Epithelial cell of proximal tubule (primary cell): ENCODE data around the gene CCDC17. TPM values are rescaled to one million over a fixed set of nuclear protein-coding genes. Genes with fewer than 3 reads are reported as not detected.
"Not testable (repeated sequence)": the region's sequence is repeated elsewhere in the genome, so short reads cannot be mapped to it uniquely, and the experiment has no call there.

Experiments
- DNase-seq: peaks from one replicate; pipeline ENCODE4 v3.0.0-alpha.2; 2011; ENCODE audit warnings: low read depth
- H3K4me3 ChIP-seq: 2 replicates; pipeline ENCODE4 v1.5.1; 2011; ENCODE audit warnings: low read depth, mild to moderate bottlenecking, low read length
- CTCF ChIP-seq: conservative IDR thresholded peaks from 2 replicates; pipeline ENCODE4 v1.5.1; 2012; ENCODE audit warnings: low read depth, mild to moderate bottlenecking, low read length
- total RNA-seq: library from RNA; depleted of rRNA; stranded (reverse); fragments of >200 nt; gene quantifications from 2 replicates; pipeline ENCODE4 v1.2.3, GENCODE V29; 2015

CCDC17 gene
- total RNA-seq, 1 donor from 2014 or later, result not detected

GRCh38 chr1:45615885-45616284, 8.0 kb downstream of the CCDC17 start:
- no peak overlapping the region for H3K4me3 ChIP-seq
- DNase-seq, result no peak
- TF ChIP-seq CTCF, result no peak

GRCh38 chr1:45612941-45613579, 10.8 kb downstream of the CCDC17 start:
- TF ChIP-seq CTCF, result no peak
- H3K4me3 ChIP-seq, result no peak overlapping the region
- DNase-seq, result no peak

GRCh38 chr1:45610589-45611226, 13.1 kb downstream of the CCDC17 start:
- no peak for TF ChIP-seq CTCF
- no peak overlapping the region for H3K4me3 ChIP-seq
- DNase-seq, result no peak

GRCh38 chr1:45608175-45609156, 15.4 kb downstream of the CCDC17 start:
- DNase-seq, result no peak
- no peak for TF ChIP-seq CTCF

GRCh38 chr1:45607404-45608074, 16.3 kb downstream of the CCDC17 start:
- DNase-seq, result no peak
- TF ChIP-seq CTCF, result no peak
- no peak overlapping the region for H3K4me3 ChIP-seq

More at GRCh38 chr1:45608175-45609156, 15.4 kb downstream of the CCDC17 start:
- no peak overlapping the region for H3K4me3 ChIP-seq

GRCh38 chr1:45604239-45604638, 19.6 kb downstream of the CCDC17 start:
- H3K4me3 ChIP-seq, result no peak overlapping the region
- no peak for DNase-seq
- TF ChIP-seq CTCF, result no peak

- not testable (repeated sequence) for H3K4me3 ChIP-seq, DNase-seq
These were observed 27.1 kb downstream of the CCDC17 start for GRCh38 chr1:45596765-45597164.
